Neural cell (in vitro differentiated cells): Measurements from ENCODE around the gene SLC16A12. TPM values are rescaled to one million over a fixed set of nuclear protein-coding genes. Genes with fewer than 3 reads are reported as not detected.

Experiments used
- H2AFZ ChIP-seq: fragments of 200-600, 300-800 bp; sonication (generic), shearing (Covaris generic); 2 replicates; pipeline ENCODE4 v1.6.0; 2014; ENCODE audit warnings: low read depth, mild to moderate bottlenecking, antibody characterized with exemption, low read length, moderate library complexity
- H3F3A ChIP-seq: fragments of 200-600 bp; shearing (Covaris generic); 2 replicates; pipeline ENCODE4 v1.6.1; 2016; ENCODE audit warnings: mild to moderate bottlenecking, moderate library complexity, mixed read lengths, antibody characterized with exemption, low read length; ENCODE audit not compliant: insufficient read depth, poor library complexity, severe bottlenecking
- H3K27ac ChIP-seq: fragments of 200-600, 300-800 bp; sonication (generic), shearing (Covaris generic); 2 replicates; pipeline ENCODE4 v1.5.1; 2014; ENCODE audit warnings: mild to moderate bottlenecking, low read length, moderate library complexity
- H3K27me3 ChIP-seq: fragments of 300-800, 200-600 bp; sonication (generic), shearing (Covaris generic); 2 replicates; pipeline ENCODE4 v1.6.0; 2014; ENCODE audit warnings: mild to moderate bottlenecking, low read depth, low read length, moderate library complexity; ENCODE audit not compliant: insufficient read depth
- H3K36me3 ChIP-seq: fragments of 300-800, 200-600 bp; sonication (generic), shearing (Covaris generic); 2 replicates; pipeline ENCODE4 v1.5.1; 2014; ENCODE audit warnings: mild to moderate bottlenecking, antibody characterized with exemption, low read length, moderate library complexity; ENCODE audit not compliant: insufficient read depth
- H3K4me2 ChIP-seq: fragments of 300-800, 200-600 bp; sonication (generic), shearing (Covaris generic); 2 replicates; pipeline ENCODE4 v1.6.0; 2014; ENCODE audit warnings: mild to moderate bottlenecking, low read length
- H3K4me3 ChIP-seq: fragments of 300-800, 200-600 bp; sonication (generic), shearing (Covaris generic); 2 replicates; pipeline ENCODE4 v1.5.1; 2014; ENCODE audit warnings: mild to moderate bottlenecking, low read length, moderate library complexity
- H3K79me2 ChIP-seq: fragments of 200-600 bp; shearing (Covaris generic); replicated peaks from 2 replicates; pipeline ENCODE4 v1.6.0; 2014; ENCODE audit warnings: mild to moderate bottlenecking, low read length, moderate library complexity; ENCODE audit not compliant: insufficient read depth
- H3K9ac ChIP-seq: fragments of 300-800, 200-600 bp; sonication (generic), shearing (Covaris generic); 2 replicates; pipeline ENCODE4 v1.6.1; 2016; ENCODE audit warnings: mild to moderate bottlenecking, low read length, mixed read lengths
- H3K9me2 ChIP-seq: fragments of 200-600 bp; shearing (Covaris generic); 2 replicates; pipeline ENCODE4 v1.6.1; 2016; ENCODE audit warnings: mild to moderate bottlenecking, low read length, mixed read lengths; ENCODE audit not compliant: insufficient read depth
- H3K9me3 ChIP-seq: fragments of 200-600, 300-800 bp; sonication (generic), shearing (Covaris generic); 2 replicates; pipeline ENCODE4 v1.6.1; 2016; ENCODE audit warnings: mild to moderate bottlenecking, mixed run types, low read length, moderate library complexity, mixed read lengths
- H4K20me1 ChIP-seq: fragments of 200-600 bp; shearing (Covaris generic); 2 replicates; pipeline ENCODE4 v1.6.1; 2016; ENCODE audit warnings: mild to moderate bottlenecking, mixed run types; ENCODE audit not compliant: insufficient read depth
- EP300 ChIP-seq: fragments of 450-650 bp; conservative IDR thresholded peaks from 2 replicates; pipeline ENCODE4 v1.6.1; 2014; ENCODE audit warnings: antibody characterized with exemption, mild to moderate bottlenecking, moderate library complexity; ENCODE audit not compliant: poor library complexity, severe bottlenecking
- EZH2 ChIP-seq: fragments of 200-600, 300-800 bp; shearing (Covaris generic), sonication (generic); IDR thresholded peaks from 2 replicates; pipeline ENCODE4 v1.6.1; 2014; ENCODE audit warnings: antibody characterized with exemption, low read length, borderline replicate concordance, mild to moderate bottlenecking; ENCODE audit not compliant: insufficient read depth, poor library complexity, severe bottlenecking
- MXI1 ChIP-seq: fragments of 450-650 bp; conservative IDR thresholded peaks from 2 replicates; pipeline ENCODE4 v1.6.1; 2014; ENCODE audit warnings: antibody characterized with exemption, mild to moderate bottlenecking; ENCODE audit not compliant: poor library complexity, severe bottlenecking
- POLR2AphosphoS5 ChIP-seq: IDR thresholded peaks from 2 replicates; pipeline ENCODE4 v1.6.1; 2012
- RAD21 ChIP-seq: fragments of 450-650 bp; conservative IDR thresholded peaks from 2 replicates; pipeline ENCODE4 v1.6.1; 2014; ENCODE audit warnings: antibody characterized with exemption, mild to moderate bottlenecking, moderate library complexity
- SMC3 ChIP-seq: fragments of 450-650 bp; conservative IDR thresholded peaks from 2 replicates; pipeline ENCODE4 v1.6.1; 2014; ENCODE audit warnings: antibody characterized with exemption, mild to moderate bottlenecking, moderate library complexity; ENCODE audit not compliant: poor library complexity
- TAF1 ChIP-seq: IDR thresholded peaks from 2 replicates; pipeline ENCODE4 v1.6.1; 2012; ENCODE audit warnings: low read depth
- polyA plus RNA-seq: library from polyadenylated mRNA; depleted of rRNA; stranded (reverse); fragments of >200 nt; gene quantifications from 2 replicates; pipeline ENCODE4 v1.2.3, GENCODE V29; 2014
- TF ChIP-seq, protein P1 (sequence below): fragments of 450-650 bp; IDR thresholded peaks from 2 replicates; pipeline ENCODE4 v1.5.1; 2014; ENCODE audit warnings: antibody characterized with exemption, mild to moderate bottlenecking, moderate library complexity; ENCODE audit not compliant: poor library complexity, severe bottlenecking
- TF ChIP-seq, protein P2 (sequence below): IDR thresholded peaks from 2 replicates; pipeline ENCODE4 v1.6.1; 2012; ENCODE audit warnings: borderline replicate concordance

The SLC16A12 gene
- polyA plus RNA-seq, 1 donor from 2014 or later: 0.04 TPM

DNA sequence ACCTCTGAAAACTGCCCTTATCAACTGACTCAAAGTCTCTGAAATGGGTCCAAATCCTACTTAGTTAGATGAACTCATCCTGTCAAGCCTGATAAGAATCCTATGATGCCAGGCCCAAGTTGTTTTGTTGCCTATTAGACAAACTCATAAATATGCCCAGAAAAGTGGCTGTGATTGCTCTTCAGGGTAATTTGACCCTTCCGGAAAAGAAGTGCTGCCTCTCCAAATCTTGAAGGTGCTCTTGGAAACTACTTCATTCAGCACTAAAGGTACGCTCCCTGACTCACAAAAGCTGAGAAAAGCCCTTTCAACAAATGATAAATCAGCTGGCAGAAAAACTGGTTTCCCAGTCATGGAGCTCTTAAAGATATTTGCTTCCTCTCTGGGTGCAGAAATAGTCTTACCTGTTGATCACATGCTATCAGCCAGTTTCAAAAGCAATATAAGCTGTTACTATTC is 114.3 kb downstream of the SLC16A12 start:
- H2AFZ ChIP-seq: no peak overlapping the region

DNA sequence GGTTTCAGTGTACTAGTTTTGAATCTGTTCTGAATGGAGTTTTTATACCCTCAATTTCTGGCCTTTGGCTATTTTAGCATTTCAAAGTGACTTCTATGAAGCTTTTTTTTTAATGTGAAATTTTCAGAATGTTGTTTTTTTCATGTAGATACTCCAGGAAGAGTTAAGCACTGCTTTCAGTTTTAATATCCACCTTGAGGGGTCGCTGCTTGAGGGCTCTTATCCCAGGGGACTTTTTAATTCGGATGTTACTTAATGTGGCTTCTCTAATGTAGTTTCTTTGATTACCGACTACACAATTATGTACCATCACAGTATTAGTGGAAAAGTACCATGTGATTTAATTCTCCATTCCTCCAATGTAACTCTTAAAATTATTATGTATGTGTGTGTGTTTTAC is 115.8 kb downstream of the SLC16A12 start:
- Histone ChIP-seq H3K79me2 (peaks cover 3% of the 10 kb centered on the region), H3K9me2 (no peaks in the 10 kb centered on the region), H3F3A (no peaks in the 10 kb centered on the region), H4K20me1 (no peaks in the 10 kb centered on the region), H3K9ac (no peak overlapping the region), H3K27me3 (no peaks in the 10 kb centered on the region), H3K27ac (no peak overlapping the region), H3K4me2 (no peak overlapping the region), H3K4me3 (peak overlapping the region; percentile 27), H3K9me3 (no peaks in the 10 kb centered on the region), H2AFZ (no peak overlapping the region), H3K36me3 (no peaks in the 10 kb centered on the region)
- TF ChIP-seq, protein P1, sequence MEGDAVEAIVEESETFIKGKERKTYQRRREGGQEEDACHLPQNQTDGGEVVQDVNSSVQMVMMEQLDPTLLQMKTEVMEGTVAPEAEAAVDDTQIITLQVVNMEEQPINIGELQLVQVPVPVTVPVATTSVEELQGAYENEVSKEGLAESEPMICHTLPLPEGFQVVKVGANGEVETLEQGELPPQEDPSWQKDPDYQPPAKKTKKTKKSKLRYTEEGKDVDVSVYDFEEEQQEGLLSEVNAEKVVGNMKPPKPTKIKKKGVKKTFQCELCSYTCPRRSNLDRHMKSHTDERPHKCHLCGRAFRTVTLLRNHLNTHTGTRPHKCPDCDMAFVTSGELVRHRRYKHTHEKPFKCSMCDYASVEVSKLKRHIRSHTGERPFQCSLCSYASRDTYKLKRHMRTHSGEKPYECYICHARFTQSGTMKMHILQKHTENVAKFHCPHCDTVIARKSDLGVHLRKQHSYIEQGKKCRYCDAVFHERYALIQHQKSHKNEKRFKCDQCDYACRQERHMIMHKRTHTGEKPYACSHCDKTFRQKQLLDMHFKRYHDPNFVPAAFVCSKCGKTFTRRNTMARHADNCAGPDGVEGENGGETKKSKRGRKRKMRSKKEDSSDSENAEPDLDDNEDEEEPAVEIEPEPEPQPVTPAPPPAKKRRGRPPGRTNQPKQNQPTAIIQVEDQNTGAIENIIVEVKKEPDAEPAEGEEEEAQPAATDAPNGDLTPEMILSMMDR: peak; percentile 21
- TF ChIP-seq EZH2: no peak

More for the DNA sequence above, 114.3 kb downstream of the SLC16A12 start:
- no peaks in the 10 kb centered on the region for H3K9me2 ChIP-seq
- TF ChIP-seq POLR2AphosphoS5 (no peak), MXI1 (no peak)
- H3F3A ChIP-seq: no peaks in the 10 kb centered on the region
- H3K27me3 ChIP-seq: no peaks in the 10 kb centered on the region
- H3K27ac ChIP-seq: no peak overlapping the region
- H3K79me2 ChIP-seq: no peaks in the 10 kb centered on the region
- H4K20me1 ChIP-seq: no peaks in the 10 kb centered on the region
- H3K4me2 ChIP-seq: no peak overlapping the region
- no peaks in the 10 kb centered on the region for H3K9me3 ChIP-seq
- H3K9ac ChIP-seq: no peak overlapping the region
- H3K36me3 ChIP-seq: no peaks in the 10 kb centered on the region
- no peak overlapping the region for H3K4me3 ChIP-seq

DNA sequence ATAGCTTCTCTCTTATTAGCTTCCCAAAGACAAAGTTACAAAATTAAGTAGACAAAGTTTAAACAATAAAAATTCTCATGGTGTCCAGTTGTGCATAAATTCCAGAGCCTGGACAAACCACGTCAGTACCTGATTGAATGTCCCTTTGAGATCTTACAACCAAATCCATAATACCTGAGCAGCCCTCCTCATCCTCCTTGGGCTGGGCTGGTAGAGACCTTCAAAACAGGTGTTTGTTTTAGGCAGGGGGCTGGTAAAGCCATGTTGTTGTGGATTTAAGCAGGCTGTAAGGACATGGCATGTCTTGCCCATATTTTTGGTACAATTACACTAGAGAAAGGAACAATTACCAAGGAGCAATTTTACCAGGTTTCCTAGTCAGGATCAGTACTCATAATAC is 118.9 kb downstream of the SLC16A12 start:
- no peaks in the 10 kb centered on the region for H4K20me1 ChIP-seq
- no peak for TF ChIP-seq RAD21
- TF ChIP-seq EZH2: no peak
- TF ChIP-seq MXI1: no peak
- TF ChIP-seq, protein P1: no peak
- no peak for TF ChIP-seq TAF1
- no peak for TF ChIP-seq SMC3
- TF ChIP-seq, protein P2, sequence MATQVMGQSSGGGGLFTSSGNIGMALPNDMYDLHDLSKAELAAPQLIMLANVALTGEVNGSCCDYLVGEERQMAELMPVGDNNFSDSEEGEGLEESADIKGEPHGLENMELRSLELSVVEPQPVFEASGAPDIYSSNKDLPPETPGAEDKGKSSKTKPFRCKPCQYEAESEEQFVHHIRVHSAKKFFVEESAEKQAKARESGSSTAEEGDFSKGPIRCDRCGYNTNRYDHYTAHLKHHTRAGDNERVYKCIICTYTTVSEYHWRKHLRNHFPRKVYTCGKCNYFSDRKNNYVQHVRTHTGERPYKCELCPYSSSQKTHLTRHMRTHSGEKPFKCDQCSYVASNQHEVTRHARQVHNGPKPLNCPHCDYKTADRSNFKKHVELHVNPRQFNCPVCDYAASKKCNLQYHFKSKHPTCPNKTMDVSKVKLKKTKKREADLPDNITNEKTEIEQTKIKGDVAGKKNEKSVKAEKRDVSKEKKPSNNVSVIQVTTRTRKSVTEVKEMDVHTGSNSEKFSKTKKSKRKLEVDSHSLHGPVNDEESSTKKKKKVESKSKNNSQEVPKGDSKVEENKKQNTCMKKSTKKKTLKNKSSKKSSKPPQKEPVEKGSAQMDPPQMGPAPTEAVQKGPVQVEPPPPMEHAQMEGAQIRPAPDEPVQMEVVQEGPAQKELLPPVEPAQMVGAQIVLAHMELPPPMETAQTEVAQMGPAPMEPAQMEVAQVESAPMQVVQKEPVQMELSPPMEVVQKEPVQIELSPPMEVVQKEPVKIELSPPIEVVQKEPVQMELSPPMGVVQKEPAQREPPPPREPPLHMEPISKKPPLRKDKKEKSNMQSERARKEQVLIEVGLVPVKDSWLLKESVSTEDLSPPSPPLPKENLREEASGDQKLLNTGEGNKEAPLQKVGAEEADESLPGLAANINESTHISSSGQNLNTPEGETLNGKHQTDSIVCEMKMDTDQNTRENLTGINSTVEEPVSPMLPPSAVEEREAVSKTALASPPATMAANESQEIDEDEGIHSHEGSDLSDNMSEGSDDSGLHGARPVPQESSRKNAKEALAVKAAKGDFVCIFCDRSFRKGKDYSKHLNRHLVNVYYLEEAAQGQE: no peak
- no peak for TF ChIP-seq EP300
- no peak for TF ChIP-seq POLR2AphosphoS5
- H3K27ac ChIP-seq: no peak overlapping the region
- no peak overlapping the region for H2AFZ ChIP-seq
- H3K9ac ChIP-seq: no peak overlapping the region
- peak overlapping the region; percentile 90 for H3K4me3 ChIP-seq
- H3K36me3 ChIP-seq: no peaks in the 10 kb centered on the region
- no peak overlapping the region for H3K4me2 ChIP-seq
- H3K9me3 ChIP-seq: no peaks in the 10 kb centered on the region
- no peaks in the 10 kb centered on the region for H3K27me3 ChIP-seq
- H3K79me2 ChIP-seq: peaks cover 3% of the 10 kb centered on the region
- no peaks in the 10 kb centered on the region for H3F3A ChIP-seq
- H3K9me2 ChIP-seq: no peaks in the 10 kb centered on the region
